Skin epidermis (tissue), 12 donors: Measurements from ENCODE around the gene EFHB.
"Not testable (repeated sequence)": the region's sequence is repeated elsewhere in the genome, so short reads cannot be mapped to it uniquely, and the experiment has no call there.

Experiments
- H3K27ac ChIP-seq, 21 experiments: fragments of 200-600 bp; sonication (generic) in 11 of 21; one replicate each; pipeline ENCODE4 v1.5.0; 2020; ENCODE audit warnings: mild to moderate bottlenecking in 3 of 21, inconsistent platforms in 2 of 21, moderate library complexity in 2 of 21
- H3K4me3 ChIP-seq, 7 experiments: fragments of 200-600 bp; sonication (generic) in 2 of 7; one replicate each; pipeline ENCODE4 v1.5.0; 2020; ENCODE audit warnings: inconsistent platforms in 2 of 7, mild to moderate bottlenecking in 2 of 7, moderate library complexity in 1 of 7

Gene EFHB, protein sequence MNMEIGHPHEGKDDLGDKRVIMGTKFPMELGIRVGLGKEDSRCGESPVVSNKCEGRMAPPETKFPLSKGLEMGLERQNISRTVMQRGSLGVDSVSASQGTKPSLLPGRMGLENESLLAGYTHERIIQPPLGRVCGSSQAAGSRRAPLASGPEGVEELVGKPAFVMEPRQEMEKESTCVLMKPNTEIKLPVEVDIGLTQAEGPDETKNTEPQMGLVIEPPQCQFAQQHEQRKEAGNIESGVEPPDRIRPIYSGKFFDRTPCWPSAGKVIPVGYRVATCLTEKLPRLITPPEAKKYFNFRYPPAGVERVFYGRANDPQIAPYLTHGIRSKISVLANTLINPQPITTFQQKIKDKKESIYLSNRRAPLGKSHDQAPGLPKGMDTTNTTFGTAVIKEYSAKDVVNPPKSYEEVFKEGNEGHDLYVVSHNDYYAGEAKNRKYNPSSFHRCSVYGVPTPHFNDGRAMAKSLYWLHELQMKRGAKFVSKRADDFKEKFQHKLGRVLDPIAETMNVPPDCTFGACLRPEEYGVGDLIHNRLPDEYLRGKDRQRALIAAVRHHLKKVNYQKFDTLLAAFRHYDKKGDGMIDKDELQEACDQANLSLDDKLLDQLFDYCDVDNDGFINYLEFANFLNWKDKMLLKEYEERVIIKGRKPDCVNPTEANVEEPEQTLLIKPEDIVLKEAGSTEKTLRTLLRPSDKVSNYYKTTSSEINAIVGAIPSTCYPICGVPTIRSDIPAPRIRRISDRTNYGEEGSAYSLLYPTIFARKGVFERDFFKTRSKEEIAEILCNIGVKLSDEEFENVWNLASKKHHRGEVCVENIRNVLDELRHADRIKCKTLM

GRCh38 chr3:19934098-19934566 lies at the start of gene EFHB:
Gene EFHB (minus strand): TSS chr3:19934217. CDS start chr3:19934018, 199 bp downstream.
- Histone ChIP-seq H3K27ac (no peak within 1 kb of the TSS), H3K4me3 (no peak within 1 kb of the TSS)

GRCh38 chr3:19972054-19972453 lies 38.0 kb upstream of the EFHB start:
- no peak overlapping the region for H3K4me3 ChIP-seq
- no peak overlapping the region for H3K27ac ChIP-seq

DNA sequence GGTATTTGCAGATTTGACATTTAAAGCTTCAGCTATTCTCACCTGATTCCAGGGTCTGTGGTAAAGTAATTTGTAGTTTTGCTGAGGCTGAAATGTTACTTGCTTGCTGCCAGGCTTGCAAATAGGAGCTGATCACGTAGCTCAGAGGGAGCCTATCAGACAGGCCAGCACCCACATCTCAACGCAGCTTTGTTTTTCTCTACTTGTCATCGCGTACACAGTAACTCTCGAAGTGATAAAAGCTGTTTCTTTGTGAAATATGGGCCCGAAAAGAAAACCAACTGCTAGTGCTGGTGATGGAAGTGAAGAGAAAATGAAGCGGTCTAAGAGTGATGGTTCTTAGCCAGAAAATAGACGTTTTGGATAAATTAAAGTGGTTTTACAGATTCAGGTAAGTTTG lies 36.3 kb upstream of the EFHB start:
- Histone ChIP-seq H3K4me3 (no peak overlapping the region), H3K27ac (no peak overlapping the region)

DNA sequence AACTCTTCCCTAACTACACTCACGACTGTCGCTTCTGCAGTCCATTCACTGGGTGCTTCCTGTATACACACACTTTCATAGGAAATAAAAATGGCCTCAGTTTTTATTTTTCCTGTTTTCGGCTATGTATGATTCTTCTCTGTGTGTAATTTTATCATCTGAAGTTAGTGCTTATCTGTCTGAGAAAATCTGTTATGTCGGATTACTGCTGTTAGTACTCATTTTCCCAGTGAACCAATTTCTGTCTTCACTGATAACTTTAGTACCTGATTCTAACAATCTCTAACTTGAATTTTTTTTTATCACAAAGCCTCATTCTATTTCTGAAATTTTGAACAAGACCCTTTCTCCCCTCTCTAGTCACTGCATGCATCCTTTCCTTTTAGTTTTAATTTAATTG lies 33.8 kb upstream of the EFHB start:
- H3K27ac ChIP-seq, result no peak overlapping the region
- H3K4me3 ChIP-seq, result no peak overlapping the region

GRCh38 chr3:19967208-19967607 lies 33.2 kb upstream of the EFHB start:
- Histone ChIP-seq H3K4me3 (no peak overlapping the region), H3K27ac (no peak overlapping the region)

DNA sequence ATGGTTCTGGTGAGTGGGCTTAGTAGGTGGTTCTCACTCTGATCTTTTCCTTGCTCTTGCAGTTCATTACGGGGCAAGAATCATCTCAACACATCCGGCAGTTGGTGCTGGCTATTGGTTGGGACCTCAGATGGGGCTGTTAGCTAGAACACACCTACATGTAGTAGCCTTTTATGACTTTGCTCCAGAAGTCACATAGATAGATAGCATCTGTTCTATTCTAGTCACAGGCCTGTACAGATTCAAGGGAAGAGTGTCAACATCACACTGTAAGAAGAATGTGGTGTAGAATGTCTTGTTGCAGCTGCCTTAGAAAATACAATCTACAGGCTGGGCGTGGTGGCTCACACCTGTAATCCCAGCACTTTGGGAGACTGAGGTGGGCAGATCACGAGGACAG lies 27.9 kb upstream of the EFHB start:
- Histone ChIP-seq H3K27ac (no peak overlapping the region), H3K4me3 (no peak overlapping the region)

DNA sequence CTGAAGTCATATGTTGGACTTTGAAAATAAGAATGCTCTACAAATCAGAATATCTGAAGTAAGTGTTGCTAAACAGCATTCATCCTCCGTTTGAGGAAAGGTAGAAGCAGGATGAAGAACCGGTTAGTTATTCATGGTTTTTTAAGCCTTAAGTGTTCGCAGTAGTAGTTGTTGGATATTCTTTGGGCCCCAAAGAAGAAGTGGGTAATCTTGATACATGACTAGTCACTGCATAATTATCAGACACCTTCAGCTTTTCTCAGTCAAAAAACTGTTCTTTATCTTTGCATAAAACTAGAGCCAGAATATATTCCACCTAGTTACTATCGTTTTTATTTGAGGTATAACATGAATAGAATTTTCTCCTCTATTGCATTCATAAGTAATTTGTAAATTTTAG lies 26.7 kb upstream of the EFHB start:
- Histone ChIP-seq H3K4me3 (no peak overlapping the region), H3K27ac (no peak overlapping the region)

GRCh38 chr3:19959505-19959904 lies 25.5 kb upstream of the EFHB start:
- H3K27ac ChIP-seq, result no peak overlapping the region
- H3K4me3 ChIP-seq, result no peak overlapping the region

DNA sequence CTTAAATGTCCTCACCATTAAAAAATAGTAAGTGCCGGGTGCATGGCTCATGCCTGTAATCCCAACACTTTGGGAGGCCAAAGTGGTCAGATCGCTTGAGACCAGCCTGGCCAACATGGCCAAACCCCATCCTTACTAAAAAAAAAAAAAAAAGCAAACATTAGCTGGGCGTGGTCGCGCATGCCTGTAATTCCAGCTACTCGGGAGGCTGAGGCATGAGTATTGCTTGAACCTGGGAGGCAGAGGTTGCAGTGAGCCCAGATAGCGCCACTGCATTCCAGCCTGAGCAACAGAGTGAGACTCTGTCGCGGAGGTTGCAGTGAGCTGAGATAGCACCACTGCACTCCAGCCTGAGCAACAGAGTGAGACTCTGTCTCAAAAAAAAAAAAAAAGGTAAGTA lies 23.3 kb upstream of the EFHB start:
- not testable (repeated sequence) for H3K4me3 ChIP-seq, H3K27ac ChIP-seq

- Histone ChIP-seq H3K27ac (no peak overlapping the region), H3K4me3 (no peak overlapping the region)
Observed at GRCh38 chr3:19954676-19955075, 20.7 kb upstream of the EFHB start.

DNA sequence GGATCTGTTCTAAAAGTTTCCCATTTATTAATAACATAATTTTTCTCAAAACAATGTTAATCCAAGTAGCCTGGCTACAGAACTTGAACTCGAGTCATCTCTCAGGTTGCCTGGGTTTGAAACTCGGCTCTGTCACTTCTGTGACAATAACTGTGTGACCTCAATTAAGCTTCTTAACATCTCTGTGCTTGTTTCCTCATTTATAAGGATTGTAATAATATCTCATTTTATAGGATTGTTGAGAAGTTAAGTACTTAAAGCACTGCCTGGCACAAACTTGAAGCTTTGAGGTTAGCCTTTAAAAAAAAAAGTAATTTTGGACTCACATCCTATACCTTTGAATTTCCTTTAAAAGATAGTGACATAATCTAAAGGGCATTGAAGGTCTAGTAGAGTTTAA lies 16.3 kb upstream of the EFHB start:
- H3K4me3 ChIP-seq, result peak overlapping the region in 1 of 7 experiments; percentile 6
- H3K27ac ChIP-seq, result peak overlapping the region in 1 of 21 experiments; percentile 1

- H3K4me3 ChIP-seq, result peak overlapping the region; percentile 67 to 99 (median 93)
- peak overlapping the region in 19 of 21 experiments; percentile 80 to 100 (median 98) for H3K27ac ChIP-seq
Observed at GRCh38 chr3:19948226-19948591, 14.2 kb upstream of the EFHB start.

DNA sequence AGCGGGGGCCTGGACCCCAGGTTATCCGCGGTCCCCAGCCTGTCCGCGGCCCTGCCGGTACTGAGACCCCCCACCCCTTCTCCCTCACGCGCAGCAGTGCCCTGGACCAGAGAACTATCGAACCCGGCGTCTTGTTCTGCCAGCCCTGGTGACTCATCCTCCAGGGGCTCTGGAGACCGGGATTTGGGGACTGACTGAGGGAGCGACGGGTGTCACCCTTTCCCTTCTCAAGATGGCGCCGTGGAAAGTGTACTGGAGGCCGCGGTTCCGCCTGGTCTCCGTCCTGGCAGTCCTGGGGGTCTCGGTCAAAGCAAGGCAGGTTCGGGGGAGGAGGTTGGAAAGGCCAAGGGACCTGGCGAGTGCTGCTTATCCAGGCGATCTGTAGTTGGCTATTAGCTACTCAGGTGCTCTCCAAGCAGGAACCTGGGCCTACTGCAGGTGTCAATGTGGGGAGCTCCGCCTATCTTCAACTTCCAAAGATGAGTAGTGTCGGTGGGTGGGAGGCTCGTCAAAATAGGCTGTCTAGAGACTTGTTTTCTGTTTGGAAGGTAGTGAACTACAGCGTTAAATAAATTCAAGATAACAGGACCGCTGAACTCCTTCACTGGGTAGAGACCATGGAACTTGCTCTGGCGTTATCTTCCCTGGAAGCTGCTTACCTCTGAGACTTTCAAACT lies 13.7 kb upstream of the EFHB start:
- Histone ChIP-seq H3K27ac (peak overlapping the region; percentile 80 to 100 (median 98)), H3K4me3 (peak overlapping the region; percentile 67 to 99 (median 93))

- H3K4me3 ChIP-seq, result peak within 1 kb of the TSS; percentile 67 to 99 (median 93)
Observed at GRCh38 chr3:19946832-19947548, 13.0 kb upstream of the EFHB start, which contains the start of gene RAB5A. Gene RAB5A (plus strand): TSS chr3:19947097. CDS start chr3:19950899, 3,802 bp downstream.

GRCh38 chr3:19945969-19946831 lies 12.2 kb upstream of the EFHB start:
- H3K27ac ChIP-seq, result peak overlapping the region; percentile 33 to 100 (median 98)
- H3K4me3 ChIP-seq, result peak overlapping the region; percentile 67 to 99 (median 93)

More at GRCh38 chr3:19946832-19947548, 13.0 kb upstream of the EFHB start, which contains the start of gene RAB5A:
- H3K27ac ChIP-seq, result peak within 1 kb of the TSS; percentile 80 to 100 (median 98)

- Histone ChIP-seq H3K27ac (peak overlapping the region in 12 of 21 experiments; percentile 80 to 100 (median 98)), H3K4me3 (peak overlapping the region in 6 of 7 experiments; percentile 67 to 99 (median 96))
Observed at GRCh38 chr3:19945534-19945933, 11.5 kb upstream of the EFHB start.

DNA sequence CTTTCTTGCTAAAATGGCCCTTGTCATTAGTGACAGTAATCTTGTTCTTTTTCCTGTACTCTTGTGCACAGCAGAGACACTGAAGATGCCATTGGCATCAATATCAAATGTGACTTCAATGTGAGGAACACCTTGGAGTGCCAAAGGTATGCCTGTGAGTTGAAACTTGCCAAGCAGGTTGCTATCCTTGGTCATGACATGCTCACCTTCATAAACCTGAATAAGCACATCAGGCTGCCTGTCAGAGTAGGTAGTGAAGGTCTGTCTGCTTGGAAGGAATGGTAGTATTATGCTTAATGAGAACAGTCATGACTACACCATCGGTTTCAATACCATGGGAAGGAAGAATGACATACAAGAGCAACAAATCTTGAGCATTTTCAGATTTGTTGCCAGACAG lies 6.6 kb upstream of the EFHB start:
- Histone ChIP-seq H3K4me3 (no peak overlapping the region), H3K27ac (no peak overlapping the region)

- Histone ChIP-seq H3K4me3 (no peak overlapping the region), H3K27ac (no peak overlapping the region)
Observed at GRCh38 chr3:19938295-19938627, 4.2 kb upstream of the EFHB start.
